Subcutaneous adipose tissue (tissue), 4 donors: ENCODE data around the gene STARD10. TPM values are rescaled to one million over a fixed set of nuclear protein-coding genes. Genes with fewer than 3 reads are reported as not detected.

ENCODE experiments used
- CTCF ChIP-seq: fragments of 450-650 bp; IDR thresholded peaks from one replicate; pipeline ENCODE4 v1.5.1; 2016; ENCODE audit warnings: low read depth, mild to moderate bottlenecking, control low read depth, antibody characterized with exemption, moderate library complexity
- total RNA-seq, 4 donors: library from RNA; depleted of rRNA; stranded (reverse); fragments of >200 nt; gene quantifications; one replicate each; pipeline ENCODE4 v1.1.0, GENCODE V29; 2016

The STARD10 gene
- total RNA-seq, 4 donors from 2014 or later = 13.4 to 20.2 (median 14.8) TPM

- no peak for TF ChIP-seq CTCF
Observed at GRCh38 chr11:72769680-72770079, 24.2 kb downstream of the STARD10 start.

- TF ChIP-seq CTCF = no peak
Observed at GRCh38 chr11:72768581-72768980, 25.3 kb downstream of the STARD10 start.

- no peak for TF ChIP-seq CTCF
Observed at GRCh38 chr11:72767203-72768062, 26.4 kb downstream of the STARD10 start.

GRCh38 chr11:72766152-72766902 is 27.5 kb downstream of the STARD10 start:
- TF ChIP-seq CTCF = no peak

- TF ChIP-seq CTCF = no peak
Observed at GRCh38 chr11:72764503-72764902, 29.3 kb downstream of the STARD10 start.

GRCh38 chr11:72763823-72764222 is 30.0 kb downstream of the STARD10 start:
- no peak for TF ChIP-seq CTCF

GRCh38 chr11:72762641-72763304 is 31.1 kb downstream of the STARD10 start:
- no peak for TF ChIP-seq CTCF
